HepG2 (cell line): ENCODE results near the gene WFDC11. TPM values are rescaled to one million over a fixed set of nuclear protein-coding genes. Genes with fewer than 3 reads are reported as not detected.

Source experiments
- ATAC-seq: fragments of 200-7000 bp; cut with Tn5 transposase; 3 replicates; pipeline ENCODE4 v1.9.1; 2020; ENCODE audit warnings: mild to moderate bottlenecking, moderate library complexity
- BruUV-seq: library from RNA; stranded (reverse); fragments of 400-500 nt; replicated peaks from 2 replicates; lab custom pipeline; 2021; lab: Mats Ljungman, UMichigan
- CTCF ChIA-PET: fragments of 300-600 bp; formaldehyde crosslinking; extraction: SDS; loops from one replicate; lab custom pipeline; 2021; ENCODE audit warnings: low total read pairs, inconsistent platforms, low intra/inter-chr PET ratio; lab: Yijun Ruan, JAX
- POLR2A ChIA-PET: fragments of 350-600 bp; sonication (Branson Sonifier 250); formaldehyde crosslinking; loops from one replicate; lab custom pipeline; 2020; ENCODE audit warnings: antibody characterized with exemption, inconsistent platforms; lab: Yijun Ruan, JAX
- DNase-seq: peaks from one replicate; pipeline ENCODE4 v3.0.0-alpha.2; 2015; ENCODE audit warnings: low spot score
- FAIRE-seq: peaks from 3 replicates; lab custom pipeline; 2011; peaks lifted over from hg19 to GRCh38; lab: Jason Lieb, UNC
- H2AFZ ChIP-seq: one replicate; pipeline ENCODE4 v1.6.1; 2011; ENCODE audit warnings: low read length, inconsistent platforms
- H3K27ac ChIP-seq: fragments of 300-600 bp; 3 replicates; pipeline ENCODE4 v1.8.0; 2011; ENCODE audit warnings: mixed run types, mild to moderate bottlenecking, mixed read lengths, low read length, inconsistent platforms; ENCODE audit not compliant: insufficient read depth; ENCODE audit errors: extremely low read length
- H3K27me3 ChIP-seq, 2 experiments: fragments of 200-600 bp in 1 of 2; 2 replicates in 1 of 2; 3 replicates in 1 of 2; pipeline versions ENCODE4 v1.6.0 to v1.8.0; 2011; ENCODE audit warnings: low read length in 2 of 2, mild to moderate bottlenecking in 2 of 2, moderate library complexity in 2 of 2, inconsistent platforms in 1 of 2; ENCODE audit not compliant: insufficient read depth in 2 of 2, control insufficient read depth in 1 of 2
- H3K36me3 ChIP-seq, 2 experiments: fragments of 200-600 bp in 1 of 2; replicated peaks in 1 of 2; 2 replicates in 1 of 2; 3 replicates in 1 of 2; pipeline versions ENCODE4 v1.5.1 to v1.8.0; 2011; ENCODE audit warnings: low read length in 2 of 2, inconsistent platforms in 1 of 2; ENCODE audit not compliant: insufficient read depth in 2 of 2, control insufficient read depth in 1 of 2
- H3K4me1 ChIP-seq: 2 replicates; pipeline ENCODE4 v1.5.1; 2012; ENCODE audit warnings: low read length, inconsistent platforms; ENCODE audit not compliant: insufficient read depth
- H3K4me2 ChIP-seq: 2 replicates; pipeline ENCODE4 v1.6.0; 2011; ENCODE audit warnings: low read depth, low read length, inconsistent platforms
- H3K4me3 ChIP-seq, 3 experiments: fragments of 200-600 bp in 1 of 3; sonication (generic), shearing (Covaris generic) in 1 of 3; replicated peaks in 1 of 3; 2 replicates each; pipeline ENCODE4 v1.5.1; 2011 to 2016; ENCODE audit warnings: low read length in 3 of 3, inconsistent platforms in 2 of 3, low read depth in 2 of 3, mild to moderate bottlenecking in 2 of 3, control low read depth in 1 of 3, mixed read lengths in 1 of 3; ENCODE audit not compliant: insufficient read depth in 1 of 3
- H3K79me2 ChIP-seq: one replicate; pipeline ENCODE4 v1.6.1; 2011; ENCODE audit warnings: low read length, inconsistent platforms; ENCODE audit not compliant: insufficient read depth
- H3K9ac ChIP-seq: 2 replicates; pipeline ENCODE4 v1.6.0; 2011; ENCODE audit warnings: mild to moderate bottlenecking, low read depth, low read length, inconsistent platforms; ENCODE audit not compliant: insufficient read depth
- H3K9me3 ChIP-seq: 2 replicates; pipeline ENCODE4 v1.5.1; 2012; ENCODE audit warnings: mild to moderate bottlenecking, low read length
- H4K20me1 ChIP-seq: 2 replicates; pipeline ENCODE4 v1.6.0; 2011; ENCODE audit warnings: inconsistent platforms, mild to moderate bottlenecking, low read length, moderate library complexity; ENCODE audit not compliant: insufficient read depth
- ATF7 ChIP-seq, 2 experiments: fragments of 450-650 bp in 1 of 2; sonication (generic) in 1 of 2; formaldehyde crosslinking in 1 of 2; IDR thresholded peaks; 2 replicates each; pipeline versions ENCODE4 v1.4.0 to v1.6.1; 2016 to 2020; ENCODE audit warnings: antibody characterized with exemption in 1 of 2, mild to moderate bottlenecking in 1 of 2, missing genetic modification reagents in 1 of 2
- CEBPB ChIP-seq: IDR thresholded peaks from 2 replicates; pipeline ENCODE4 v1.6.1; 2011; ENCODE audit warnings: low read depth, low read length, improper control_type of control experiment, borderline replicate concordance
- HDAC1 ChIP-seq: sonication (generic); formaldehyde crosslinking; IDR thresholded peaks from 2 replicates; pipeline ENCODE4 v1.5.1; 2020; ENCODE audit warnings: mild to moderate bottlenecking, missing genetic modification reagents
- HOXA9 ChIP-seq: sonication (generic); formaldehyde crosslinking; IDR thresholded peaks from 2 replicates; pipeline ENCODE4 v1.8.1; 2022; ENCODE audit warnings: missing genetic modification reagents, mild to moderate bottlenecking, moderate library complexity, borderline replicate concordance
- ZFP62 ChIP-seq: sonication (generic); formaldehyde crosslinking; IDR thresholded peaks from 2 replicates; pipeline ENCODE4 v1.4.0; 2020; ENCODE audit warnings: missing genetic modification reagents
- ZMAT3 ChIP-seq: sonication (generic); formaldehyde crosslinking; conservative IDR thresholded peaks from 2 replicates; pipeline ENCODE4 v1.7.0; 2021; ENCODE audit warnings: missing genetic modification reagents
- ZNF501 ChIP-seq: sonication (generic); formaldehyde crosslinking; IDR thresholded peaks from 2 replicates; pipeline ENCODE4 v1.5.1; 2020; ENCODE audit warnings: mild to moderate bottlenecking, moderate library complexity, missing genetic modification reagents
- WGBS: methylation state at CpG from one replicate; pipeline ENCODE4 v1.1.6; 2017; ENCODE audit warnings: low lambda C conversion rate; 5-methylcytosine and 5-hydroxymethylcytosine counted together
- in situ Hi-C: cut with HindIII; loops from 2 replicates; pipeline ENCODE4 v1.10.0; 2017; ENCODE audit warnings: low pct_unique_long_range_greater_than_20kb; ENCODE audit not compliant: extremely low pct_ligation_motif_present
- intact Hi-C: fragments of 100-400 bp; cut with micrococcal nuclease; formaldehyde crosslinking; loops from one replicate; pipeline ENCODE4 v1.10.0; 2022; ENCODE audit not compliant: unreplicated experiment
- polyA plus RNA-seq, 8 experiments: library from polyadenylated mRNA; depleted of rRNA in 3 of 8; stranded (reverse) in 7 of 8; unstranded in 1 of 8; fragments of >200 nt; fragmentation: Illumina TruSeq in 4 of 8; extraction: Trizol in 4 of 8; gene quantifications; 2 replicates each; pipeline versions ENCODE4 v1.2.1 to v1.2.3, GENCODE V29; 2011 to 2016; ENCODE audit warnings: low read depth in 4 of 8, missing spikeins in 1 of 8, mixed read lengths in 1 of 8; ENCODE audit not compliant: insufficient read depth in 1 of 8
- total RNA-seq, 5 experiments: library from RNA; depleted of rRNA; stranded (reverse); fragments of >200 nt; fragmentation: Illumina TruSeq; extraction: Trizol; gene quantifications; 2 replicates each; pipeline ENCODE4 v1.2.3, GENCODE V29; 2016; ENCODE audit warnings: low read depth in 1 of 5
- TF ChIP-seq, protein P1 (sequence below): sonication (generic); formaldehyde crosslinking; IDR thresholded peaks from 2 replicates; pipeline ENCODE4 v1.9.0; 2021; ENCODE audit warnings: missing genetic modification reagents, borderline replicate concordance
- TF ChIP-seq, protein P2 (sequence below): sonication (generic); formaldehyde crosslinking; conservative IDR thresholded peaks from 2 replicates; pipeline ENCODE4 v1.4.0; 2020; ENCODE audit warnings: missing genetic modification reagents
- TF ChIP-seq, protein P3 (sequence below): fragments of 450-650 bp; IDR thresholded peaks from 2 replicates; pipeline ENCODE4 v1.6.1; 2016

Gene WFDC11
- total and polyA plus RNA-seq, 2 of the 13 experiments (the other 11 are each of a cell fraction or from before 2014, with no cell fraction given), result not detected

DNA sequence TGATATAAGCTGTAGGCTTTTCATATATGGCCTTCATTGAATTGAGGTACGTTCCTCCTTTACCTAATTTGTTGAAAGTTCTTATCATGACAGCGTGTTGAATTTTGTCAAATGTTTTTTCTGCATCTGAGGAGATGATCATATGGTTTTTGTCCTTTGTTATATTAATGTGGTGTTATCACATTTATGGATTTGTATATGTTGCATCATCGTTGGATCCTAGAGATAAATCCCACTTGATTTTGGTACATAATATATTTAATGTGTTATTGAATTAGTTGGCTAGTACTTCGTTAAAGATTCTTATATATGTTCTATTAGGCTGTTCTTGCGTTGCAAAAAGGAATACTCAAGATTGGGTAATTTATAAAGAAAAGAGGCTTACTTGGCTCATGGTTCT is 30.4 kb downstream of the WFDC11 start:
- in situ Hi-C loops (no loop called here), intact Hi-C loops (no loop called here)
- DNase-seq (no peak), ATAC-seq (no peak), FAIRE-seq (no peak)
- H3K4me3 ChIP-seq, result no peak overlapping the region
- TF ChIP-seq ATF7 (IDR thresholded peaks at IDR 0.05), result peak; percentile 84
- no peak for TF ChIP-seq ATF7 (CRISPR knock-in tag; IDR thresholded peaks at IDR 0.05)
- TF ChIP-seq ZFP62, result no peak
- TF ChIP-seq CEBPB, result peak; percentile 75; the same call in 1 of the 2 replicates
- no TSS peak for BruUV-seq
- no peaks in the 10 kb centered on the region for H3K36me3 ChIP-seq
- no peak overlapping the region for H3K9ac ChIP-seq
- H3K27me3 ChIP-seq, result no peaks in the 10 kb centered on the region
- H3K27ac ChIP-seq, result no peak overlapping the region
- H4K20me1 ChIP-seq, result no peaks in the 10 kb centered on the region
- POLR2A ChIA-PET, result no interaction called here
- H3K9me3 ChIP-seq, result no peaks in the 10 kb centered on the region
- H2AFZ ChIP-seq, result no peak overlapping the region
- H3K4me1 ChIP-seq, result no peaks in the 10 kb centered on the region
- CTCF ChIA-PET, result no interaction called here
- H3K4me2 ChIP-seq, result no peak overlapping the region
- H3K79me2 ChIP-seq, result no peaks in the 10 kb centered on the region
- 5% methylated on average over 5 of the region's 5 CpGs for WGBS

DNA sequence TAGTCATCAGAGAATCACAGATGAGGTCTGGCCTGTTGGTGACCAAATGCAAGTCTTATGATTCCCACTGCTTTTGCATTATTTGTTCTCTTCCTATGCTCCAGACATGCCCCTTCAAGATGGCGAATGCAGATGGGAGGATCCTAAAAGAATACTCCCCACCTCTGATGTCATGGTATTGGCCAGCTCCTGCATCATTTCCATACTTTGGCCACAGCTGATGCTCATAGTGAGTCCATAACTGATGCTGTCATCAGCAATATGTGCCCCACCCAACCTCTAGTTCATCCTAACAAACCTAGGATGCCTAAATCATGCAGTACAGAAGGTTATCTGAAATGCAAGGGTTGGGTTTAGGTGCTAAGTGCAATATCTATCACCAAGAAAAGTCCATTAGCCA is 33.5 kb downstream of the WFDC11 start:
- H3K4me1 ChIP-seq, result no peaks in the 10 kb centered on the region
- FAIRE-seq, result no peak
- in situ Hi-C loops, result no loop called here
- H3K27me3 ChIP-seq, result no peaks in the 10 kb centered on the region
- no peak overlapping the region for H3K27ac ChIP-seq
- intact Hi-C loops, result no loop called here
- POLR2A ChIA-PET, result no interaction called here
- H3K4me2 ChIP-seq, result no peak overlapping the region
- no peak for DNase-seq
- no TSS peak for BruUV-seq
- H2AFZ ChIP-seq, result no peak overlapping the region
- H3K9me3 ChIP-seq, result no peaks in the 10 kb centered on the region
- 0% methylated on average over 1 of the region's 1 CpG for WGBS
- H3K79me2 ChIP-seq, result no peaks in the 10 kb centered on the region
- H4K20me1 ChIP-seq, result no peaks in the 10 kb centered on the region
- H3K4me3 ChIP-seq, result no peak overlapping the region
- no peak overlapping the region for H3K9ac ChIP-seq
- H3K36me3 ChIP-seq, result no peaks in the 10 kb centered on the region
- no peak for ATAC-seq
- CTCF ChIA-PET, result no interaction called here
- TF ChIP-seq, protein P1, sequence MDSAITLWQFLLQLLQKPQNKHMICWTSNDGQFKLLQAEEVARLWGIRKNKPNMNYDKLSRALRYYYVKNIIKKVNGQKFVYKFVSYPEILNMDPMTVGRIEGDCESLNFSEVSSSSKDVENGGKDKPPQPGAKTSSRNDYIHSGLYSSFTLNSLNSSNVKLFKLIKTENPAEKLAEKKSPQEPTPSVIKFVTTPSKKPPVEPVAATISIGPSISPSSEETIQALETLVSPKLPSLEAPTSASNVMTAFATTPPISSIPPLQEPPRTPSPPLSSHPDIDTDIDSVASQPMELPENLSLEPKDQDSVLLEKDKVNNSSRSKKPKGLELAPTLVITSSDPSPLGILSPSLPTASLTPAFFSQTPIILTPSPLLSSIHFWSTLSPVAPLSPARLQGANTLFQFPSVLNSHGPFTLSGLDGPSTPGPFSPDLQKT (CRISPR knock-in tag), result no peak
- no peak for TF ChIP-seq HOXA9 (CRISPR knock-in tag)
- TF ChIP-seq ZNF501, result no peak
- TF ChIP-seq, protein P2, sequence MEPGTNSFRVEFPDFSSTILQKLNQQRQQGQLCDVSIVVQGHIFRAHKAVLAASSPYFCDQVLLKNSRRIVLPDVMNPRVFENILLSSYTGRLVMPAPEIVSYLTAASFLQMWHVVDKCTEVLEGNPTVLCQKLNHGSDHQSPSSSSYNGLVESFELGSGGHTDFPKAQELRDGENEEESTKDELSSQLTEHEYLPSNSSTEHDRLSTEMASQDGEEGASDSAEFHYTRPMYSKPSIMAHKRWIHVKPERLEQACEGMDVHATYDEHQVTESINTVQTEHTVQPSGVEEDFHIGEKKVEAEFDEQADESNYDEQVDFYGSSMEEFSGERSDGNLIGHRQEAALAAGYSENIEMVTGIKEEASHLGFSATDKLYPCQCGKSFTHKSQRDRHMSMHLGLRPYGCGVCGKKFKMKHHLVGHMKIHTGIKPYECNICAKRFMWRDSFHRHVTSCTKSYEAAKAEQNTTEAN, result no peak
- TF ChIP-seq ZMAT3 (CRISPR knock-in tag), result no peak
- TF ChIP-seq, protein P3, sequence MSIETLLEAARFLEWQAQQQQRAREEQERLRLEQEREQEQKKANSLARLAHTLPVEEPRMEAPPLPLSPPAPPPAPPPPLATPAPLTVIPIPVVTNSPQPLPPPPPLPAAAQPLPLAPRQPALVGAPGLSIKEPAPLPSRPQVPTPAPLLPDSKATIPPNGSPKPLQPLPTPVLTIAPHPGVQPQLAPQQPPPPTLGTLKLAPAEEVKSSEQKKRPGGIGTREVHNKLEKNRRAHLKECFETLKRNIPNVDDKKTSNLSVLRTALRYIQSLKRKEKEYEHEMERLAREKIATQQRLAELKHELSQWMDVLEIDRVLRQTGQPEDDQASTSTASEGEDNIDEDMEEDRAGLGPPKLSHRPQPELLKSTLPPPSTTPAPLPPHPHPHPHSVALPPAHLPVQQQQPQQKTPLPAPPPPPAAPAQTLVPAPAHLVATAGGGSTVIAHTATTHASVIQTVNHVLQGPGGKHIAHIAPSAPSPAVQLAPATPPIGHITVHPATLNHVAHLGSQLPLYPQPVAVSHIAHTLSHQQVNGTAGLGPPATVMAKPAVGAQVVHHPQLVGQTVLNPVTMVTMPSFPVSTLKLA, result no peak
- no peak for TF ChIP-seq HDAC1
